Endothelial cell (in vitro differentiated cells): Measurements from ENCODE around the gene PPP1R17. TPM values are rescaled to one million over a fixed set of nuclear protein-coding genes. Genes with fewer than 3 reads are reported as not detected.

Experiments
- DNase-seq: peaks from one replicate; pipeline ENCODE4 v3.0.0; 2021; ENCODE audit warnings: low spot score
- H3K27ac Mint-ChIP-seq: one replicate; pipeline ENCODE4 v1.8.0; 2021; ENCODE audit warnings: mixed read lengths, inconsistent platforms; ENCODE audit not compliant: unreplicated experiment
- H3K27me3 Mint-ChIP-seq: one replicate; pipeline ENCODE4 v1.8.0; 2021; ENCODE audit warnings: mild to moderate bottlenecking, moderate library complexity, mixed read lengths, inconsistent platforms; ENCODE audit not compliant: unreplicated experiment
- H3K36me3 Mint-ChIP-seq: one replicate; pipeline ENCODE4 v1.8.0; 2021; ENCODE audit warnings: mild to moderate bottlenecking, low read depth, mixed read lengths, inconsistent platforms; ENCODE audit not compliant: unreplicated experiment
- H3K4me1 Mint-ChIP-seq: one replicate; pipeline ENCODE4 v1.8.0; 2021; ENCODE audit warnings: mild to moderate bottlenecking, mixed read lengths, inconsistent platforms; ENCODE audit not compliant: unreplicated experiment
- H3K4me3 Mint-ChIP-seq: one replicate; pipeline ENCODE4 v1.8.0; 2021; ENCODE audit warnings: mild to moderate bottlenecking, mixed read lengths, inconsistent platforms; ENCODE audit not compliant: unreplicated experiment
- H3K9me3 Mint-ChIP-seq: one replicate; pipeline ENCODE4 v1.8.0; 2021; ENCODE audit warnings: mixed read lengths, inconsistent platforms; ENCODE audit not compliant: unreplicated experiment
- total RNA-seq: library from RNA; stranded (reverse); fragmentation: NEBNext Ultra II Directional; extraction: Animal tissue kit (Norgen Biotek cat#: 25700); gene quantifications from one replicate; pipeline ENCODE4 v1.2.1, GENCODE V29; 2021; ENCODE audit not compliant: unreplicated experiment
- TF ChIP-seq, protein P1 (sequence below): fragments of 200-600 bp; sonication (generic); IDR thresholded peaks from one replicate; pipeline ENCODE4 v1.5.0; 2021; ENCODE audit warnings: antibody characterized with exemption; ENCODE audit not compliant: unreplicated experiment

Gene PPP1R17
- total RNA-seq, 1 donor from 2014 or later, result 0.36 TPM

DNA sequence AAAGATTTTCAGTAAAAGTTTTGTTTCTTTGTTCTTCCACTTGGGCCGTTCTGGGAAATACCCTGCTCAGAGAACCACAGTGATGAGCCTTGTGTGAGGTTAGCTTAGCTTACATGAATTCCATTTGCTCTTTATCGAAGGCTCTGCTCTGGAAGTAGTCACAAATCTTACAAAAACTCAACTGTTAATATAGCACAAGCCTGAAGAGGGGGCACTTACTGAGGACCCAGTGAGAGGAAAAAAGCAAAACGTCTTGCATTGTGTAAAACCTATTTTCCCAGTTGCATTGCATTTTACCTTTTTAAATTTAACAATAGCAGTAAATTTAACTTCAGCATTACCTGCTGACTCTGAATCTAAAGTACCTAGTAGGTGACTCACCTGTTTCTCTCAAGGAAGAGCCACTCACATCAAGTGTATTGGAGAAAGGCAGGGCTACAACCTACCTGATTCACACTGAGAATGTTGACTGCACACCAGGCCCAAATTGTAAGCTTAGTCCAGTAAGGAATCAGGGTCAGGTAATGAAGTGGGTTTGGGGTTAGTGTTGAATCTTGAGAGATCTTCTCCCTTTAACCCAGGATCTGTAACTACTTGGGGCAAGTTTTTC lies 42.3 kb downstream of the PPP1R17 start:
- H3K4me3 Mint-ChIP-seq, result no peak overlapping the region
- no peaks in the 10 kb centered on the region for H3K27me3 Mint-ChIP-seq
- no peak for DNase-seq
- H3K27ac Mint-ChIP-seq, result no peak overlapping the region
- no peaks in the 10 kb centered on the region for H3K4me1 Mint-ChIP-seq
- H3K36me3 Mint-ChIP-seq, result no peaks in the 10 kb centered on the region
- H3K9me3 Mint-ChIP-seq, result no peaks in the 10 kb centered on the region
- TF ChIP-seq, protein P1, sequence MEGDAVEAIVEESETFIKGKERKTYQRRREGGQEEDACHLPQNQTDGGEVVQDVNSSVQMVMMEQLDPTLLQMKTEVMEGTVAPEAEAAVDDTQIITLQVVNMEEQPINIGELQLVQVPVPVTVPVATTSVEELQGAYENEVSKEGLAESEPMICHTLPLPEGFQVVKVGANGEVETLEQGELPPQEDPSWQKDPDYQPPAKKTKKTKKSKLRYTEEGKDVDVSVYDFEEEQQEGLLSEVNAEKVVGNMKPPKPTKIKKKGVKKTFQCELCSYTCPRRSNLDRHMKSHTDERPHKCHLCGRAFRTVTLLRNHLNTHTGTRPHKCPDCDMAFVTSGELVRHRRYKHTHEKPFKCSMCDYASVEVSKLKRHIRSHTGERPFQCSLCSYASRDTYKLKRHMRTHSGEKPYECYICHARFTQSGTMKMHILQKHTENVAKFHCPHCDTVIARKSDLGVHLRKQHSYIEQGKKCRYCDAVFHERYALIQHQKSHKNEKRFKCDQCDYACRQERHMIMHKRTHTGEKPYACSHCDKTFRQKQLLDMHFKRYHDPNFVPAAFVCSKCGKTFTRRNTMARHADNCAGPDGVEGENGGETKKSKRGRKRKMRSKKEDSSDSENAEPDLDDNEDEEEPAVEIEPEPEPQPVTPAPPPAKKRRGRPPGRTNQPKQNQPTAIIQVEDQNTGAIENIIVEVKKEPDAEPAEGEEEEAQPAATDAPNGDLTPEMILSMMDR, result peak; percentile 18

DNA sequence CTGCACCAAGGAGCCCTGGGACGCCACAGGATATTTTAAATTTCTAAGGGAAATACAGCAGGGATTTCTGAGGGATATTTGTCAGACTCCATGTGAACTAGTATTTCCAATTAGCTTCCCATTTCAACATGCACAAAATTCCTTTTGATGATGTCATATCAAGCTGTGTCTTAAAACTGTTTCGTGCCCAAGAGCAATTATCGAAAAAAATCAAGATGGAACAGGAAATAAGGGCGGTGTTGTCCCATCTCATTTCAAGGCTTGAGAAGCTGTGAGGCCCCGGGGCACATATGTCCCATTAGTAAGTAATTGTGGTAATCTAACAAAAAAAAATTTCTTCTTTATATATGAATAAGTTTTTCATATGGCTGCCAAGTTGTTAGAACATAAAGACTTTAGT lies 47.4 kb downstream of the PPP1R17 start:
- H3K4me3 Mint-ChIP-seq, result no peak overlapping the region
- TF ChIP-seq, protein P1, result no peak
- H3K36me3 Mint-ChIP-seq, result no peaks in the 10 kb centered on the region
- H3K4me1 Mint-ChIP-seq, result peaks cover 6% of the 10 kb centered on the region
- DNase-seq, result no peak
- H3K27ac Mint-ChIP-seq, result no peak overlapping the region
- no peaks in the 10 kb centered on the region for H3K27me3 Mint-ChIP-seq
- H3K9me3 Mint-ChIP-seq, result no peaks in the 10 kb centered on the region

DNA sequence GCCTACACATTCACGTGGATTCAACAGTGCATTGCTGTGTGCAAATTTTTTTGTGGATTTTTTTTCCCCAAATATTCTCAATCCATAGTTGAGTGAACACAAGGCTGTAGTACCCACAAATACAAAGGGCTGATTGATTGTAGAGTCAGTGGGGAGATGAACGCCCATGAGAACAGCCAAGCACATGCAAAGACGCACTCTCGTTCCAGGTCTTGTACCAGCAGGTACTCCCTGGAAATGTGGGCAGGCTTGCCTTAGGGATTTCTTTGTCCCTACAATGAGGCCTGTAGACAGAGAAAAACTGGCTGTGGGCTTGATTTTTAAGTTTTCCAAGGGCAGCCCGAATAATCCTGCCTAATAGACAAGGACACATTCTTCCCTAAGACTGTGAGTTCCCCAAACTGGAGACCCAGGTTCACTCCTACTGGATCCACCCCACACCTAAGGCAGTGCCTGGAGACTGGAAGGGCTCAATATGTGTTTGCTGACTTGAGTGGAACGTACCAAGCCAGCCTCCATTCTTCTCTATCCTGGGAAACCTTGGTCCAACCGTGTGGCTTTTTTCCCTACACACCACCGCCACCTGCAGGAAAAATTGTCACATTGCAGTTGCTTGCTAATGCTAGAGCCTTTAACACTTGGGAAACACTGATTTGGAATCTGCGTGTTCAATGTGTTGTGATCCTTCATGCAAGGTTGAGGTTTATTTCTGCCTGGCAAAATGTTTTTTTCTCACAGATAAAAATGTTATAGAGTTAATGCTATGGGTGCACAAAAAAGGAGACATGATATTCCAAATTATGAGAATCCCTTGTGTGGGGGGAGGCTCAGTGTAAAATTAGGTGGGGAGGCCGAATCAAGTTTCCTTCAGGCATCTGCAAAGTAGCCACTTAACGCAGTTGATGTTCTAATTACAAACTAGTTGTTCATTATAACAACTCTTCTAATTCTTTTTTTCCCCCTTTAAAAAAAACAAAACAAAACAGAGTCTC lies 49.3 kb downstream of the PPP1R17 start:
- DNase-seq, result peak; percentile 73
- Mint-ChIP-seq H3K27me3 (no peaks in the 10 kb centered on the region), H3K4me1 (peaks cover 6% of the 10 kb centered on the region), H3K9me3 (no peaks in the 10 kb centered on the region), H3K36me3 (no peaks in the 10 kb centered on the region), H3K27ac (no peak overlapping the region), H3K4me3 (no peak overlapping the region)
- TF ChIP-seq, protein P1, result peak; percentile 98

DNA sequence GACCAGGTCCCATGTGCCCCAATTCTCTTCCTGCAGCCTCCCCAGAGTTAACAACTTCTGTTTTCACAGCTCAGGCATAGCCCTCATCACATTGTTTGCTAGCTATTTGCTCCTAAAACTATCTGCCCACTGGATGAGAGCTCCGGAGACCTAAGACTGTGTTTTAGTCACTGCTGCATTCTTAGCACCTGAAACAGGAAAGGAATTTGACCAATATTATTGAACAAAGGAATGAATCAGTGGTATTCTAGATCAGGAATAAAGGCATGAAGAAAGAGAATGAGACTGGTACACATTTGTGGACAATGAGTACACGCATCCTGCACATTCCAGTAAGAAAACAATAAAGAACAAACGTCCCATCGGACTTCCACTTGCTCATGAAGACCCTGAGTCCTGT lies 54.8 kb downstream of the PPP1R17 start:
- Mint-ChIP-seq H3K4me3 (no peak overlapping the region), H3K9me3 (no peaks in the 10 kb centered on the region), H3K27ac (no peak overlapping the region), H3K36me3 (no peaks in the 10 kb centered on the region), H3K4me1 (peaks cover 6% of the 10 kb centered on the region), H3K27me3 (no peaks in the 10 kb centered on the region)
- no peak for DNase-seq
- TF ChIP-seq, protein P1, result no peak
